ENCODE data around the gene AHNAK.
"Not testable (repeated sequence)": the region's sequence is repeated elsewhere in the genome, so short reads cannot be mapped to it uniquely, and the experiment has no call there.

Gene AHNAK

DNA sequence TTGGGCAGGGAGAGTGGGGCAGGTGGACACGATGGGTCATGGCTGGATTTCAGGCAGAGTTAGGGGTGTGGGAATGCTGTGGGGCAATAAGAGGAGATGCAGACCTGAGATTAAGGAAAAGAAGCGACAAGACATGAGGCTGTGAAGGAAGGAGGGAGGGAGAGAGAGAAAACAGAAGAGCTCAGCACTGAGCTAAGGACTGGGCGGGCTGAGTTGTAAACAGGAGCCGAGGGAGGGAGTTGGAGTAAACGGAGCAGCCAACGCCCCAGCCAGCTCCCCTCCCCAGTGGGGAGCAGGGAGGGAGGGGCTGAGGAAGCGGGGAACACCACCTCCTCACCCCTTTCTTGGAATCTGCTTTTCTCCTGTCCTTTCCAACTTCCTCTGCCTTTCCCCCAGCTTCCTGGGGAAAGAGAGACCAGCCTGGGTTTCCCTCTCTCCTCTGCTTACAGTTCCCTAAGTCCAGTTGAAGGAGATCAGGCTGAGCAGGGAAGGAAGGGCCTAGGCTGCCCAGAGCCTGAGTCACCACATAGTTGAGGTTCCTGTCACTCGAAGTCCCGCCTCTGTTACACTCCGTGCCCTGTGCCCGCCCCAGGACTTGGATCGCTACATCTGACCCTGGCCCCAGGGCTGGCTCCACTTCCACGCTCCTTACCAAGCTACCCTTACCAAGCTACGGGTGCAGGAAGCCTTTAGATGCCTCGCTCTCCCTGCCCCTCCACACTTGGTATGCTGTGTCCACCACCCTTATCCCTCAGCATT, 6.7 kb upstream of the AHNAK start:
- Histone ChIP-seq H3K36me3 (ENCODE audit: insufficient read depth, low read length) (peaks cover 11% of the 10 kb centered on the region), H3K27me3 (ENCODE audit: insufficient read depth, low read length) (no peaks in the 10 kb centered on the region), H3K4me1 (ENCODE audit: insufficient read depth, low read length) (peaks cover 47% of the 10 kb centered on the region), H3K9me3 (ENCODE audit: low read length) (no peaks in the 10 kb centered on the region), H3K4me3 (ENCODE audit: low read length) (no peak overlapping the region), H2AFZ (ENCODE audit: low read depth, low read length) (no peak overlapping the region)

- Histone ChIP-seq H2AFZ (ENCODE audit: low read depth, low read length) (no peak overlapping the region), H3K4me3 (ENCODE audit: low read length) (no peak overlapping the region), H3K9me3 (ENCODE audit: low read length) (no peaks in the 10 kb centered on the region), H3K36me3 (ENCODE audit: insufficient read depth, low read length) (peaks cover 9% of the 10 kb centered on the region), H3K4me1 (ENCODE audit: insufficient read depth, low read length) (peaks cover 52% of the 10 kb centered on the region), H3K27me3 (ENCODE audit: insufficient read depth, low read length) (no peaks in the 10 kb centered on the region)
These were observed 6.0 kb upstream of the AHNAK start for GRCh38 chr11:62552485-62553079.

GRCh38 chr11:62550478-62550877, 3.9 kb upstream of the AHNAK start:
- H3K9me3 ChIP-seq (ENCODE audit: low read length); H3K27me3 ChIP-seq (ENCODE audit: insufficient read depth, low read length); H3K36me3 ChIP-seq (ENCODE audit: insufficient read depth, low read length); H2AFZ ChIP-seq (ENCODE audit: low read depth, low read length); H3K4me3 ChIP-seq (ENCODE audit: low read length): not testable (repeated sequence)
- peaks cover 50% of the 10 kb centered on the region for H3K4me1 ChIP-seq (ENCODE audit: insufficient read depth, low read length)

GRCh38 chr11:62548545-62549335, 2.1 kb upstream of the AHNAK start:
- no peak overlapping the region for H3K4me3 ChIP-seq (ENCODE audit: low read length)
- no peaks in the 10 kb centered on the region for H3K9me3 ChIP-seq (ENCODE audit: low read length)
- H3K36me3 ChIP-seq (ENCODE audit: insufficient read depth, low read length) = no peaks in the 10 kb centered on the region
- no peaks in the 10 kb centered on the region for H3K27me3 ChIP-seq (ENCODE audit: insufficient read depth, low read length)
- H3K4me1 ChIP-seq (ENCODE audit: insufficient read depth, low read length) = peaks cover 50% of the 10 kb centered on the region
- H2AFZ ChIP-seq (ENCODE audit: low read depth, low read length) = no peak overlapping the region

DNA sequence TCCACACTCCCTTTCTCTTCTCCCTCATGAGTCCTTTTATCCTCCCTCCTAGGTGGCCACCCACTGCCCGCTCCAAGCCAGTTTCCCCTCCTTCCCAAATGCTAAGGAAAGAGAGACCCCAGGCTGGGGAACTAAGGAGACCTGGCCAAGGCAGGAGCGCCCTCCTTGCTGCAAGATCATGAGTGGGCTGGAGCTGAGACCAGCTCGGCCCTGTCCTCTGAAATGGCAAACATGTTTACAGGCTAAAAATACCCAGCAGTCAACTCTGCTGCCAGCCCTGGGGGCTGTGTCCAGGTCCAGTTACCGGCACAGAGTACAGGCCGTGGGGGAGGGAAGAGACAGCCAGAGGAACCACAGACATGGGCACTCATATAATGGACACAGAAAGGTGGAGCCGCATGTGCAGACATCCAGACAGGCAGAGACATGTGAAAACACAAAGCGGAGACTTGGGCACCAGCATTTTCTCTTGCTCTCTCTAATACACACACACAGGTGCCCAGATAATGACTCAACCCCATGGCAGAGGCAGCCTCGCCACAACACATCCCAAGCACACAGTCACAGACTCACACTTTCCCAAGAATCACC, 1.2 kb upstream of the AHNAK start:
- Histone ChIP-seq H3K4me3 (ENCODE audit: low read length) (no peak overlapping the region), H3K27me3 (ENCODE audit: insufficient read depth, low read length) (peaks cover 5% of the 10 kb centered on the region), H3K36me3 (ENCODE audit: insufficient read depth, low read length) (no peaks in the 10 kb centered on the region), H3K4me1 (ENCODE audit: insufficient read depth, low read length) (peaks cover 46% of the 10 kb centered on the region), H3K9me3 (ENCODE audit: low read length) (no peaks in the 10 kb centered on the region), H2AFZ (ENCODE audit: low read depth, low read length) (no peak overlapping the region)

DNA sequence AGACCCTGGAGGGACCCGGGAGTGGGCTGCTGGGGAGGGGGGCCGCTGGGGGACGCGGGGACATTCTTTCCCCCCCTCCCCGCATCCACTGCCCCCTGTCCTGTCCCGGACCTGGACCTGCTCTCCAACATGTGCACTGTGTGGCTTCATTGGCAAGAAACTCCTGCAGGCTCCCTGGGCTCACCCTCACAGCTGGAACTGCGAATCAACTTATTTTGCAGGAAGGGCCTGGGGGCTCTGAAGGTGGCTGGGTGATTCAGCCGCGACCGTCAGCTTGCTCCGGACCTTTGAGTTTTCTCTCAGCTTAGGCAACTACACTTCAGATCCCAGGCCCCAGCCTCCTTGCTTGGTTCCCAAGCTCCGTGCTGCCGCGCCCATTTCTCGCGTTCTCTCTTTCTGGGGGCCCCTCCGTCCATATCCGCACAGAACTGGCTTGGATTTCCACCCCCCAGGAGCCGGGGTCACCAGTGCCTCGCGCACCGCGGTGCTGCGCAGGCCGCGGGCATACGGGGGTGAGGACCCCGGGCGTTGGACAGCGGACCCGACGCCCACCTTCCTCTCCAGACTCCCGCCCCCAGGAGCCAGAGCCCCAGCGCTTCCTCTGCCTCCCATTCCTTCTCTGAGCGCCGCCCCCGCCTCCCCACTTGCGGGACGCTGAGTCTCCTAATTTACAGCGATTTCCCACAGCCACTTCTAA, 471 bp upstream of the AHNAK start:
- Histone ChIP-seq H2AFZ (ENCODE audit: low read depth, low read length) (no peak overlapping the region), H3K9me3 (ENCODE audit: low read length) (no peaks in the 10 kb centered on the region), H3K27me3 (ENCODE audit: insufficient read depth, low read length) (peaks cover 5% of the 10 kb centered on the region)

DNA sequence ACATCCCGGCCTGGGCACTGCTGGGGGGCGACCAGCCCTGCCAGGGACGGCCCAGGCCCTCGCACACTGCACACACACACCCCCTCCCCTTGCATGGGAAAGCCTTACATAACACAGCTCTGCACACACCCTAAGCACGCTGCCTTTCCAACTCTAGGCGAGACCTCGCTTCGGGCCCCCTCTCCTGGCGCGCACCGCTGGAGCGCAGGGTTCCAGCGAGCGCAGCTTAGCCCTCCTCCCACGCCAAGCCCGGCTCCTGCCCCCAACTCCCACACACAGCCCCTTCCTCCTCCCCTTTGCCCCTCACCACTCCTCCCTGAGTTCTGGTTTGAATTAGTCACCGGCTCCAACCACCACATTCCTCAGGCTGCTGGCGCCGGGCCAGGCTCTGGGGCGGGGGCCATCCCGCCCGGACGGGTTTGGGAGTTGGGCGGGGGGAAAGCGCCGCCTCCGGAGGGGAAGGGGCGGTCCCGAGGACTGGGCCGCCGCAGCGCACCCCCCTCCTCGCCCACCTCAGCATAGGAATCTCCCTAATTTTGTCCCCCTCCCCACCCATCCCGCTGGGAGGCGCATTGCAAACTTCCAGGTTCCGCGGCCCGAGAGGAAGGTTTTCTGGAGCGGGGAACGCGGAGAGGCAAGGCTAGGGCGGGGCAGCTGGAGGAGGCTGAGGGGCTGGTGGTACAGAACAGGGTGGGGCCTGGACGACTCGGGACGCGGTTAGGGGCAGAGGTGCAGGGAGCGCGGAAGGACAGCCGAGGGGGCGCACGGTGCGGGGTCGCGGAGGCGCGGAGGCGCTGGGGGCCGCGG, 966 bp downstream of the AHNAK start:
- H3K27me3 ChIP-seq (ENCODE audit: insufficient read depth, low read length) = peaks cover 5% of the 10 kb centered on the region
- peak overlapping the region; percentile 49 for H3K4me3 ChIP-seq (ENCODE audit: low read length)
- H2AFZ ChIP-seq (ENCODE audit: low read depth, low read length) = peak overlapping the region; percentile 62
- no peaks in the 10 kb centered on the region for H3K9me3 ChIP-seq (ENCODE audit: low read length)
- no peaks in the 10 kb centered on the region for H3K36me3 ChIP-seq (ENCODE audit: insufficient read depth, low read length)
- H3K4me1 ChIP-seq (ENCODE audit: insufficient read depth, low read length) = peaks cover 52% of the 10 kb centered on the region

More for the DNA sequence above, 471 bp upstream of the AHNAK start:
- Histone ChIP-seq H3K36me3 (ENCODE audit: insufficient read depth, low read length) (no peaks in the 10 kb centered on the region), H3K4me3 (ENCODE audit: low read length) (peak overlapping the region; percentile 31), H3K4me1 (ENCODE audit: insufficient read depth, low read length) (peaks cover 46% of the 10 kb centered on the region)

DNA sequence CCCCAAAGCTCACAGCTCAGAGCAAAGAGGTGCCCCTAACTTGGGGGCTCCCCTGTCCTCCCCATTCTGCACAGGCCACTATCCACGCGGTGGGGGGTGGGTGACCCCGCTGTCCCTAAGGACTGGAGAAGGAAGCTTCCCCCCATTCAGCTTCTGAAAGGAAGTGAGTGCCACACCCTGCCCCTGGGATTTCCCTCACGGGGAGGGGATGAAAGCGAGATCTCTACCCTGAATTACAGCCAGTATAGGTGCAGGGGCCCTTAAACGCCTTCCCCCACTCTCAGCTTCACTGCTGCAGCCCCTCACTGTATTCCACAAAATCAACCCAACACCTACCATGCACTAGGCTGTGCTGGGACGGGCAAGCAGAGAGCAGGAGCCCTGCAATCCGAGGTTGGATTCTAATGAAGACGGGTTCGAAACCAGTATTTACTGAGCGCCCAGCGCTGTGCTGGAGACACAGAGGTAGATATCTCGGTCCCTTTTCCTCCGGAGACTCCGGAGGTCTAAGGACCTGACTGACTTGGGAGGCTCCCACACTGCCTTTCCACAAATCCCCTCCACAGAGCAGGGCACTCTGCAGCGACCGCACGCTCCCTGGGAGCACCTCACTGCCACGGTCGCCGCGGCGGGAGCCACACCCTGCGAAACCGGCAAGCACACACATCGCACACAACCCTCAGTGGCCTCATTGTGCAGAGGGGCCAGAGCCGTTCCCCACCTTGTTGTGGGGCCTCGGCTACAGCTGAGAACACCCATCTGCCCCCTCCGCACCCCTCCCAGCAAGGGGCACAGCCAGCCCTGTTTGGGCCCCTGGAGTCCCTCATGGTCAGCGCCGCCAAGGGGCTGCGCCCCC, 1.8 kb downstream of the AHNAK start:
- peak overlapping the region; percentile 49 for H3K4me3 ChIP-seq (ENCODE audit: low read length)
- H3K4me1 ChIP-seq (ENCODE audit: insufficient read depth, low read length) = peaks cover 54% of the 10 kb centered on the region
- H3K27me3 ChIP-seq (ENCODE audit: insufficient read depth, low read length) = peaks cover 5% of the 10 kb centered on the region

GRCh38 chr11:62543680-62544444, 2.7 kb downstream of the AHNAK start:
- H3K4me3 ChIP-seq (ENCODE audit: low read length) = no peak overlapping the region
- H3K9me3 ChIP-seq (ENCODE audit: low read length) = no peaks in the 10 kb centered on the region
- H3K27me3 ChIP-seq (ENCODE audit: insufficient read depth, low read length) = peaks cover 5% of the 10 kb centered on the region
- no peaks in the 10 kb centered on the region for H3K36me3 ChIP-seq (ENCODE audit: insufficient read depth, low read length)
- no peak overlapping the region for H2AFZ ChIP-seq (ENCODE audit: low read depth, low read length)
- H3K4me1 ChIP-seq (ENCODE audit: insufficient read depth, low read length) = peaks cover 57% of the 10 kb centered on the region

More for the DNA sequence above, 1.8 kb downstream of the AHNAK start:
- H3K9me3 ChIP-seq (ENCODE audit: low read length) = no peaks in the 10 kb centered on the region
- peak overlapping the region; percentile 62 for H2AFZ ChIP-seq (ENCODE audit: low read depth, low read length)
- H3K36me3 ChIP-seq (ENCODE audit: insufficient read depth, low read length) = no peaks in the 10 kb centered on the region

DNA sequence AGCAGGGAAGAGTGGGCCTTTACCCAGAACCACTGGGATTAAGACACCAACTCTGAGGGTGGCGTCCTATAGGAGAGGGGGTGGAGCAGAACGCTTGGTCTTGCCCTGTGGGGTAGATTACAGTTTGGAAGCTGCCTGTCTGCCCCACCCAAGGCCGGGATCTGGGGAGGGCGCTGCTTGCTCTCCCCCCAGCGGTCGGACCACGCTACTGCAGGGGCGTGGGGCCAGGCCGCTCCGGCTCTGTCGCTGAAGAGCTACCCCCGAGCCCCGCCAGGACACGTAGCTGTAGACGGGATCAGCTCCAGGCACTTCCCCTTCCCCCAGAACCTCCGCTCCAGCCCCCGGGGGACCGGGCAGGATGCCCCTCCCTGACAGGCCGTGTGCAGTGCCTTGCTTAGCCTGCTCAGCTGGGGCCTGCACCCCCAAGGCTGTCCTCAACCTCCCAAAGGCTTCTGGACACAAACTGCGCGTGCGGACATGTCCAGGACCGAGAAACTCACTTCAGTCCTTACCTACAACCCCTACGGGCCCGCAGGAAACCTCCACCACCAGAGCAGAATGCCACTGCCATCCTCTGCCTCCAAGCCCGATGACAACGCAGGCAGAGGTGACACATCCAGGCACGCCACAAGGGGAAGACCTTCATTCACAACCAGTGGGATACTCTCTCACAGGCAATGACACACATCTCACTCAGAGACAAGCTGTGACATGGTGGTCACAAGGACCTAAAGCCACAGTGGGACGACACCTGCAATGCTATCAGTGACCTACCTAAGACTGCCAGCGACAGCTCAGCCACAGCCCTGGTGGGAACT, 3.6 kb downstream of the AHNAK start:
- H3K36me3 ChIP-seq (ENCODE audit: insufficient read depth, low read length) = no peaks in the 10 kb centered on the region
- peaks cover 56% of the 10 kb centered on the region for H3K4me1 ChIP-seq (ENCODE audit: insufficient read depth, low read length)
- no peak overlapping the region for H2AFZ ChIP-seq (ENCODE audit: low read depth, low read length)
- H3K27me3 ChIP-seq (ENCODE audit: insufficient read depth, low read length) = peaks cover 5% of the 10 kb centered on the region
- H3K9me3 ChIP-seq (ENCODE audit: low read length) = no peaks in the 10 kb centered on the region
- H3K4me3 ChIP-seq (ENCODE audit: low read length) = no peak overlapping the region
